GM19025 (cell line): Measurements from ENCODE around the gene FOXP1.
"Not testable (repeated sequence)": the region's sequence is repeated elsewhere in the genome, so short reads cannot be mapped to it uniquely, and the experiment has no call there.

Experiments
- ATAC-seq: cut with Tn5 transposase; IDR thresholded peaks from one replicate; pipeline ENCODE4 v1.9.1; 2021; ENCODE audit warnings: mild to moderate bottlenecking, low read depth, moderate library complexity; ENCODE audit not compliant: unreplicated experiment

The FOXP1 gene

DNA sequence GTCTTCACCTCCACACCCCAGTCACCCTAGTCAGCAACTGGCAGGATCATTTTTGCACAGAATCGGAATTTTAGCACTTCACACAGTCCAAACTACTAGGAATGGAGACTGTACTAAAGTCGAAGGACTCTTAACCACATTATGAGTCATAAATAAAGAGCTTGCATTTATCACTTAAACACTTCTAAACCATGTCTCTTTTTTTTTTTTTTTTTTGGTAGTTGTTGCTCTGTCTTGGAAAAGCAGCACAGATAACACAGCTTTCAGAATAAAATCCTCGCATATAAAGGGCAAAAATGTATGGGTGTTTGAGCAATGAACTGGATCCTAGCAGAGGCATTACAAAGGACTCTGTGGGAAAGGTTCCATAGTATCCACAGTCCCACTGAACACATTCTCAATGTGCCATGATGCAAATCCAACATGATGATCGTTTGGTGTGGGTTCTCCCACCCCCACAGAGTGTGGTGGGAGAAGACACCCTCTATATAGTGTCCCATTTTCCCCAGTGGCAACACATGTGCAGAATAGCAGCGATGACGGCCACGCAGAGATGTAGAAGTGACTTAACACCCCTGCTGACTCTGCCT is 47.1 kb downstream of the FOXP1 start:
- no peak for ATAC-seq

DNA sequence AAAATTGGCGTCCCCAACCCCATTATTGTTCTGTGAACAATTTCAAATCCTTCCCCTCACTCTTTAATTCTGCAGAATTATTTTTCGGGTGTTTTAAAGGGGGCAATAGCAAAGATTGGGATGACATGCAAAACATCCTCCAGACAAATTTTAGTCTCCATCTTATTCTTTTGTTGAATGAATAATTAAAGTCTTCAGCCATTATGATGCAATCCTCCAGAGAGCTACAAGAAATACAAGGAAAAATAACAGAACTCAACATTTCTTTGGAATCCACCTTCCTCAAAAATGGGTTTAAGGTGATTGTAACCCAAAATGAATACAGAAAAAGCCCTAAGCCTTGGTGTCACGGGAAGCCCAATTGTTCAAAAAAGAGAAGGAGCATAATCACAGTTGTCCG is 49.9 kb downstream of the FOXP1 start:
- ATAC-seq = no peak

DNA sequence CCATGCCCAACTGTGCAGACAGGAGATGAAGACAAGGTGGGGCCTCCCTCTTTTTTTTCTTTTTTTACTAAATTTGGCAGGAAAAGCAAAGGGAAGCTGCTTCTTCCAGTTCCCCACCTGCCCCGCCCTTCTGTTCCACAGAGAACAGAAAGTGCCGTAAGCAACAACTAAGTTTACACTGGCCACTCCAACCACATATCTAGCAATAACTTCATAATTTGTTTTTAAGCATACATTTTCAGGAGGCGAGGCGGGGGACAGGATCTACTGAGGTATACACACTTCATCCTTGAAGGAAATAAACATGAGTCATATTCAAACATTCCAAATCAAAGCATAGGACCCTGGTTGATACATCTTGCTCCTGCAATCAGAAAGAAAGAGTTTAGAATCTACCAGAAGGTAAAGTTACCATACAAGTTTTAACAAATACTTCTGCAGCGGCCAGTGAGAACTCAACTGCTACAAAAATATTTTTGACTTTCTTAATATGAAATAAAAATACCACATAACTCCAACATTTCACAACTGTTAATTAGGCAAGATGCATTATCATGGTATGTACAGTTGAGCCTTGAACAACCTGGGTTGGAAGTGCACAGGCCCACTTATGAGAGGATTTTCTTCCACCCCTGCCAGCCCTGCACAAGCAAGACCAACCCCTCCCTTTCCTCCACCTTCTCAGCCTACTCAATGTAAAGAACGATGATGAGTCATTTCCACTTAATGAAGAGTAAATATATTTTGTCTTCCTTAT is 50.7 kb downstream of the FOXP1 start:
- ATAC-seq = no peak

DNA sequence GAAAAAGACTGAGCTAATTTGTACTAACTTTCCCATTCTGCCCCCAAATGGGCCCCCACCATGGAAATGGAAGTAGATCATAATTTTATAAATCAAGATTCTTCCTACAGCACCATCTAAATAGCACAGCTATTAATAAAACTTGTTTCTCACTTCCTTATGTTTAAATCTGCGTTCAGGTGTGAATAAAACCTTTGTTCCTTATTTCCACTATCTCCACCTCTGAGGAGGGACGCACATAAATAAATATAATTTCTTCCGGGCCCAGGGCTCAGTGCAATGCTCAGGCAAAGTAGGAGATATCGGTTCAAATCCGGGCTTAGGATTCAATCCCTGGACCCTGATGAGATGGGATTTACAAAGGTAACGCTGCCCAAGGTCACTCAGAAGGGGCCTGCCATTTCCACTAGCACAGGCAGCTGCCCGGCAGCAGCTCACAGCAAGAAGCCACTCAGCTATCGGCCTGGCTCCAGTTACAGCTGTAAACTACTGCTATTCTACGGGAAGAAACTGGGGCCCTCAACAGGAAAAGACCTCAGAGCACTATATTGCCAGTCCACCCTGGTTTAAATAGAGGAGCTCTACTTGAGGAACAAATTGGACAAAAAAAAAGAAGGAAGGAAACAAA is 52.5 kb downstream of the FOXP1 start:
- no peak for ATAC-seq

DNA sequence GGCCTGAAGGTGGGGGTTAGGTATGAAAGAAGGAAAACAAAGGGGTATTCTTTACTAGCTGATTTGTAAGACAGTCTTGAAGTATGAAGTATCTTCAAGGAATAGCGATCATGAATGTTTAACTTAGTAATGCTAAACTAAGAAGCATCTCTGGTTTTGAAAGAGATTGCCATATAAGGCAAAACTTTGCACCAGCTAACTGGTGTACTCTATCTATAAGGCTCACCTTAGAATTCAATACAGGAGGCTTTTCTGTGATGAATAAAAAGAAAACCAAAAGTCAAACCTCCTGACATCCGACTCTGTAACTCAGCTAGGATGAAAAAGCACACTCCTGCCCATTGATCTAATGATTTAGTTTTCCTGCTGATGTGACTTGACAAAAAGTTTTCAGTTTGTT is 54.7 kb downstream of the FOXP1 start:
- peak; percentile 55 for ATAC-seq

DNA sequence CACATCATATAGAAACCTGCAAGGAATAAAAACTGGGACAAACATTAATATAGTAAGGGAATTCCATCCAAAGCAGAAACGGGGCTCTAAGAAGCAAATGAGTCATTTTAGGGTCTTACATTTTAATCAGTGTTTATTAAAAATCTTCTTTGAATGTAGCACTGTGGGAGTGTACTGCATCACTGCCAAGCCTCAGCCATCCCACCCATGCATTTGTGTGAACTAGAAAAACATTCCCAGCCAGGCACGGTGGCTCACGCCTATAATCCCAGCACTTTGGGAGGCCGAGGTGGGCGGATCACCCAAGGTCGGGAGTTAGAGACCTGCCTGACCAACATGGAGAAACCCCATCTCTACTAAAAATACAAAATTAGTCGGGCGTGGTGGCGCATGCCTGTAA is 57.1 kb downstream of the FOXP1 start:
- ATAC-seq = not testable (repeated sequence)

DNA sequence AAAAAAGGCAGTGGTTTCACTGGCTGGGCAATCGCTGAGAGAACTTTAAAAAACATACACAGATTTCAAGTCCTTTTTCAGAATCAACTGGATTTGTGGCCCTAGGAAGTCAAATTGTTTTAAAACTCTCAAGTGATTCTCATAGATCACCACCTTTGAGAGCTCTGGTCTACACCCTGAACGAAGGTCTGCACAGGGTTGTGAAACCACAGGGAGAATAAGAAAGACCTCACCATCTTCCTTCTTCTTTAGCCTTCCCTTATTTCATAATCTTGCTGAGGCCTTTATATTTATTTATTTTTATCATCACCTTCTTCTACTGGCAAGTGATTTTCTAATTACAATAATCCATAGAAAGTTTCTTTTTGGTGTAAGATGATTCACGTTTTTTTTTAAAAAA is 58.1 kb downstream of the FOXP1 start:
- ATAC-seq = no peak

DNA sequence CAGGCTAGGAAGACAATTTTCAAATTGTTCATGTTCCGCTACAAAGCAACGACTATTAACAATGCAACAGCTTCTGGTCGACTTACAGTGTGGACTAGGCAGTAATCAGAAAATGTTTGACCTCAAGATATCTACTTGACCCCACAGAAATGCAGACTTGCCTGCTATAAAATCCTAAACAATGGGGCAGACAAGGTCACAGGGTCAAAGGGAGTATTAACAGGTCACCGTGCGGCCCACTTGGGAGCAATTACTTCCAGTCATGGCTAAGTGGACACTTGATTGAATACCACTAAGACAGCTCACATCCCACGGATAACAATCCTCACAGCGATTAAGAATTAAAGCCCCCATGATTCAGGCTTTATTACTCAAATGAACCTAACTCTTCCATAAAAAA is 58.9 kb downstream of the FOXP1 start:
- no peak for ATAC-seq

DNA sequence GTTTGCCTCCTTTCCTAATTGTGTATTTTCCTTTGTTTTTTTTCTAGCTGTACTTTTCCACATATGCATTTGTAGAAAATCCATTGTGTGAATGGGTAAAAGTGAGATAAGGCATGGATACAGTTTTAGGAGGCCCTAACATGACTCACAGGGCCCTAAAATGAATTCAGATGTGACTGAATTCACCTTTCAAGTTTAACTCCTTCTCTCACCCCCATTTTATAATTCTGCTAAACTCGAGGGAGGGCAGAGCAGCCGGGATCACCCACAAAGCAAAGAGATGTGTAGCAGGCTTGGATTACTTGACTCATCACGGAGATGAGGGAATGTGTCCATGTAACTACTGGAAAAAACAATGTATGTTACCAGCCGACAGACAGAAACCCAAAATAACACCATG is 59.9 kb downstream of the FOXP1 start:
- no peak for ATAC-seq

DNA sequence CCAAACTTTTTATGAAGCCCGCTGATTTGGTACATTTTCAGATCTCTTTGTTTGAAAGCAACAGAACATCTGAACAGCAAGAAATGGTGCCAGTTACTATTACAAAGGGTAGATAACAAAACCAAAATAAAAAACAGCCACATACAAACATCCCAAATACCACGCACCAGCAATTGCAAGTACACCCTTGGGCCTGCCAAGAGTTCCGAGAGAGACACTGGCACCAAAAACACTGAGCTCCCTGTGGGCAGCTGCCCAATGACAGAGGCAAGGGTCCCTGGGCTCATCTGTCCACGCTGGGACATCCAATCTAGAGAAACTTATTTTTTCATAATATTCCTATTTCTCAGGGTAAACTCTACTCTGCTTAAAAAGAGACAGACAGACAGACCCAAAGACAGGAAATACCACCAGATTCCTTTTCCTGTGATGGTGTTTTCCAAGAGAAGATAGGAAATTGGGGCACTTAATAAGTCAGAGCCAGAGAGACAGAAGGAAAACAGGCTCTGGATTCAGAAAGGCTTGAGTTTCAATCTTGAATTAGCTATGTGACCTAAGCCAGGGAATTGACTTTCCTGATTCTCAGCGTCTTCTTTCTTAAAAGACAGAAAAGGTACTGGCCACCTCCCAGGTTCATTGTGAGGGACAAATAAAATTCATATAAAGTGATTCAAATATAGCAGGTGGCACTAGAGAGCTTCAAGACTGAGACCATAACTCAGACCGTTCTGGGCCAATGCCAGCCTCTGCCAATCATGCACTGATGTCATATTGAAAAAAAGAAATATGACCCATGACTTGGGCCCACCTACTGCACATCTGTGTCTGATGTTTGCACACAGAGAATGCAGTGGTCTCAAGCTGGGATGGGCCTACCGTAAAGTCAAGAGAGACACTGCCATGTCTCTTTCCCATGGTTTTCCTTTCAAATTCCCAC is 61.3 kb downstream of the FOXP1 start:
- no peak for ATAC-seq

DNA sequence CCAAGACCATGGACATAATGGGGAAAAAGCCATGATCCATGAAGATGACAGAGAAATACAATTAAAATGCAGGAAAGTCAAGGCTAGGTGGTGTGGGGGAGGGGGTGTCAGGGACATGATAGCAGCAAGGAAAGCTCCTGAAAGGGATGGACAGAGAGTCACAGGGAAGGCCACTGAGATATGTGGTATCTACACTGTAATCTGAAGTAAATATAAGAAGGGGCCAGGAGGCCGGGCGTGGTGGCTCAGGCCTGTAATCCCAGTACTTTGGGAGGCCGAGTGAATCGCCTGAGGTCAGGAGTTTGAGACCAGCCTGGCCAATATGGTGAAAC is 62.5 kb downstream of the FOXP1 start:
- no peak for ATAC-seq

DNA sequence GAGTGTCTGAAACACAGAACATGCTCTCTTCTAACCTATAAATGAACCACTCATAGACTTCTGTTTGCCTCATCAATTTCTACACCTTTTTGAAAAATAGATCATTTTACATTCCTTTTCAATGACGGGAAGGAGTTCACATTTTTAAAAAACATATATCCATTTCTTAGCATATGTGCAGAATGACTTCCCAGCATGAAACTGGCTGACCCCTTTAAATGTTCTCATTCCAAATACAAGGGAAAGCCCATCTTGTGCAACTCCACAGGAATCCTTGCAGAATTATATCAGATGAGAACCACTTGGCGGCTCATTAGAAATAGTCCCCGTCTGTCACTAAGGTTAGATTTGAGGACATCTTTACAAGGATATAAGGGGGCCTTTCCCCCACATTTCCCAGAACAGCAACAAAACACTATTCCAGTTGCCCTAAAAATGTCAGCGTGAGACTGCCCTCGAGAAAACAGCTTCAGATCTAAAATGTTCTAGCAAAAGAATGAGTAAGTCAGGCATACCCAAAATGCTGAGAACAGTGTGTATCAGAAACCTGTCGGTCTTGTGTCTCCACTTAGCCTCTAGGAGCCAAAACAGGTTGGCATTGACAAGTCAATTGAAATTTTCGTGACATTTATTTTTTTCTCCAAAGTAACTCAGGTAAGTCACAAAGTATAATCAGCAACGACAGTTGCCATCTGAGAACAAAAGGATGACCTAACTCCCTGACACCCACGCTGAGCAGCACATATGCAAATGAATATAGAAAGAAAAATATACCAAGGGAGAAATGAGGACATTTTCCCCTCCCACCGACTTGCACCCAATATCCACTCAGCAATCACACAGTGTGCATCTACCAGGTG is 63.1 kb downstream of the FOXP1 start:
- ATAC-seq = no peak

DNA sequence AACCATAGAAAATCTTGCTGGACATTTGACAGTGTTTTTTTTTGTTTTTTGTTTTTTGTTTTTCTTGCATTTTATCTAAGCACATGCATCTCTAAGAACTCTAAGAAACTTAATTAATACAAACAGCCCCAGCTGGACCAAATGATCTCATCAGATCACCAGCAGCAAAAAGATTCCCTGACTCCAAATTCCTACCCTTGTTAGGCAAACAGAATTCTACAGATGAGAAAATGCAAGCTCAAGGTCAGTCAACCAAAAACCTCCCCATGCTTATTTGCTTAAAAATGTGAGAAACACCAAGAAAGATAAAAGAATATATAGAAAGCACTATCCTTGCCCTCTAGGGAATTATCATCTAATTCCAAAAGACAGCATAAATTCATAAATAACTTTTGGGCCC is 65.4 kb downstream of the FOXP1 start:
- ATAC-seq = no peak

DNA sequence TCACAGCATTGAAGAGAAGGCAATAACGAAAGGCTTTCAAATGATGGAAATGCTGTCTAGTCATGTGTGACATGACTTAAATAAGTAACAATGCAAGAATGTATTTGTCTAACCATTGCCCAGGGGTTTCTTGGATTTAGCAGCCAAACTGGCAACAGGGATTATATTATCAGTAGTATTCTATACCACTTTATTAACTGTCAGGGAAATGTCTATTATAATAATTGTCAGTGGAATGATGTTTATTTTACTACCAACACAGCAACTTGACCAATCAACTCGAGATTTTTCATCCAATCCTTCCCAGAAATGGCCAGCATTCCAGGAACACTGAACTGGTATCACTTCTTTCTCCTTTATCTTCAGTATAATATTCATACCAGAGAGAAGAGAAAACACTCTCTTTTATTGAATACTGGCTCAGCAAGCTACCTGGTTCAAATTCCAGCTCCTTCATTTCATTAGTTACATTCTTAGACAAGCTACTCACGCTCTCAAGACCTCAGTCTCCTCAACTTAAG is 66.2 kb downstream of the FOXP1 start:
- no peak for ATAC-seq

DNA sequence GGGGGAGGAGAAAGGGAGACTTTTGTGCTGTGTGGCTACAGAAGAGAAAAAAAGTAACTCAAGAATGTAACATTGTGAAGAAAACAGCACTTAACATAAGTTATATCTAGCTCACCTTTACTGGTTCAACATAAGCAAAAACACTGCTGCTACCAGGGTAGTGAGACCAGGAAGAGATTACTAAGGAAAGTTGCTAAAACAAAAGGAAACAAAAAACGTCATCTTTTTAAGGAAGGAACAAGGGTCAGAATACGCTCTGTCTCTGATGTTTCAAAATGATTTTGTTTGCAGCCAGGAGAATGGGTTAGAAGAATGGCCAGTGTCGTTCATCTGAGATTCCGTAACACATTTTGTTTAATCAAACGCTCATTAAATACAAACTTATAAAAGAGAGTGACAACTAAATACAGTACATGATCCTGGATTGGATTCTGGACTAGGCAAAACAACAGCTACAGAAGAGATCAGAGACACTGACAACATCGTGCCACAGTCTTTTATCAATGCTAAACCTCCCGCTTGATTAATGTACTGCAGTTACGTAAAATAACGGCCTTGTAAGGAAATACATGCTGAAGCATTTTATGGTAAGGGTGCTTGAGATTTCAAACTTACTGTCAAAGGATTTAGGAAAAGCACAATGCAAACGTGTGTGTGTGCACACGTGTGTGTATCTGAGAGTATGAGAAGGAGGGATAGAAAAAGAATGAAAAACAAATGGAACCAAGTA is 67.7 kb downstream of the FOXP1 start:
- ATAC-seq = no peak

DNA sequence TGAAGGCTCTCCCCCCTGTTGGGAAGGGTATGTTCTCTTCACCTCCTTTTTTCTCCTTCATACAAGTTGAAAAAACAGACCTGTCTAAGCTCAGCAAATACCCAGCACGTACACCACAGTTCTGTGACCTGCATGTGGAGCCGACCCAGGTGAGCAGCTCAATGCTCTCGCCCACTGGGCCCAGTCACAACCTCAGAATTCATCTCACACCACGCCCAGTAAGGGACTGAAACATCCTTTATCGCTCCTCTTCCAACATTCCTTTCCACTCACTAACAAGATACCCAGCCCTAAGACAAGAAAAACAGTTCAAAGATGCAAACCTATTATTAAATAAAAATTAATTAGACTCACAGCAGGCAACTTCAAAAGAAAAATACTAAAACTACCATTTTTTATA is 68.9 kb downstream of the FOXP1 start:
- no peak for ATAC-seq

DNA sequence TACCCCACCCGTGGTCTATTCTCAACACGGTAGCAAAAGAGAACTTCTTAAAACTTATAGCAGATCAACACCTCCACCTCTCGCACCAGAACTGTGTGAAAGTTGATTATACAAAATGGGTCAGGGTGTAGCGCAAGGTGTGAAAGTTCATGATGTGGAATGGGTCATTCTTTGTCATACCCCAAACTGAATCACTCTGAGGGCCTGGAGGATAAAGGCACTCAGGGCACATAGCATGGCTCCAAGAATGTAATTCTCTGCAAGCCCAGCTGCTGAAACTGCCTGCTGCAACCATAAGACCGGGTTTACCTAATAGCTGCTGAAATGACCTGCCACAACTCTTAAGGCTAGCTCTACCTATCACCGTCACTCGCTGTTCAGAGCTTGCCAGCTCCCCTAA is 70.0 kb downstream of the FOXP1 start:
- no peak for ATAC-seq

DNA sequence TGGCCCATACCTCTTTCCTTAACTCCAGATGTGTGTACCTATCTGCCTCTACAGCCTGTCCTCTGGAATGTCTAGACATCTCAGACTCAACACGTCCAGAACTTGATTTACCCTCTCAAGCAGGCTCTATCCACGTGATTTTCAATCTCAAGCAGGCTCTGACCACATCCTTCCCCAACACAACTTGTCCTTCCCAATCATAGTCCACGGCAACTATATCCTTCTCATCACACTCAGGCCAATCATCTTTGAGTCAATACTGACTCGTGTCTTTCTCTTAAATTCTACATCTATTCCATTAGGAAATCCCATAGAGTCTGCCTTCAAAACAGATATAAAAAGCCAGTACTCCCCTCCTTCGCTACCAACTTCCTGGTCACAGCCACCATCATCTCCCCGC is 70.4 kb downstream of the FOXP1 start:
- no peak for ATAC-seq

DNA sequence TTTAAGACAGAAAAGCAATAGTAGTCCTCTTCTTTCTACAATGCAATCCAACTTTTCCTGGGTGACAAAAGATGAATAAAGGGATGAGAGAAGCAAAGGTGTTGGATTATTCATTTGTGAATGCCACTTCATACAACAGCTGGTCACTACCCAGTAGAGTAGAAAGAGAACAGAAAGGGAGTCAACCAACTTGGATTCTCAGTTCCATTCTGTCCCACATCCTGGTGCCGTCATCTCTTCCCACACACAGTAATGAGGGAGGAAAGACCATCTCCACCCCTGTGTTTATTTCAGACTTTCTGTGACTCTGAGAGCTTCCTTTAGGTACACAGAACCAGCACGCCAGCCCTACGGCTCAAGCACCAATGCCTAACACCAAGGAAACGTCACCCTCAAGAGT is 71.0 kb downstream of the FOXP1 start:
- no peak for ATAC-seq
